HG03066 (cell line): ENCODE data around the gene RBM15B.

Experiments used
- ATAC-seq: cut with Tn5 transposase; IDR thresholded peaks from one replicate; pipeline ENCODE4 v1.9.1; 2021; ENCODE audit warnings: low read depth; ENCODE audit not compliant: unreplicated experiment

Gene RBM15B

DNA sequence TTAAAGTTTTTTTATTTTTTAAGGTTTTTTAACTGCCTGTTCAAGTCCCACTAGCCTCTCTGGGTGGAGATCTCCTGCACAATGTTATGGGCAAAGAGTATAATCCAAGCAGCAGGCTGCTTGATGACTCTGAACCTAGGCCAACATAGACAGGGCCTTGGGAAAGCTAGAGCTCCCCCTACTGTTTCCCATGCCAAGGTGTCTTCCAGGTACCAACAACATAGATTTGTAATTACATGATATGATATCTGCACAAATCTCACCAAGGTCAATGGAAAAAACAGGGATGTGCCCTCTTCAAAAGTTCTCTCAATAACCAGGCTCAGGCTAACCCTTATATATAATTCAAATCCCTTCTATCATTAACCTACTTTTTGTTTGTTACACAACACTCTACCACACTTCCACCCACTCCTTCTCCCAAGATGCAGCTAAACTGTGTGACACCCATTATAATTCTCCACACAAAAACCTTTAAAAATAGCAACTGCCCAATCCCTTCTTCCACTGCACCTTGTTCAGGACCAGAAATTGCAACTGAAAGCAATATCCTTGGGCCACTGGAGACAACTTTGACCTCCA is 43.8 kb downstream of the RBM15B start:
- ATAC-seq = no peak

DNA sequence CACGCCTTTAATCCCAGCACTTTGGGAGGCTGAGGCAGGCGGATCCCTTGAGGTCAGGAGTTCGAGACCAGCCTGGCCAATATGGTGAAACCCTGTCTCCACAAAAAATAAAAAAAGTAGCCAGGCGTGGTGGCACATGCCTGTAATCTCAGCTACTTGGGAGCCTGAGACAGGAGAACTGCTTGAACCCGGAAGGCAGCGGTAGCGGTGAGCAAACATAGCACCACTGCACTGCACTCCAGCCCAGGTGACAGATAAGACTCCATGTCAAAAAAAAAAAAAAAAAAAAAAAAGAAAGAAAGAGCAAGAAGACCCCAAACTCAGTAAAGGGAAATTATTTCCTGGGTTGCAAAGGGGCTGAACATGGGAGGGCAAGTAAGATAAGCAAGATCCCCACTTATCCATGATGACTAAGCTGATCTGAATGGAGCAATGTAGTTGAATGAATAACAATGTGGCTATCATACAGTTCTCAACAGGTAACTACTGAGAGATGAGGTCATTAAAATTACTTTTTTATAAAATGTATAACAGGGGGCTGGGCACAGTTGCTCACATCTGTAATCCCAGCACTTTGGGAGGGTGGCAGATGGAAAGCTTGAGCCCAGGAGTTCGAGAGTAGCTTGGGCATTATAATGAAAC is 46.0 kb downstream of the RBM15B start:
- ATAC-seq = no peak

DNA sequence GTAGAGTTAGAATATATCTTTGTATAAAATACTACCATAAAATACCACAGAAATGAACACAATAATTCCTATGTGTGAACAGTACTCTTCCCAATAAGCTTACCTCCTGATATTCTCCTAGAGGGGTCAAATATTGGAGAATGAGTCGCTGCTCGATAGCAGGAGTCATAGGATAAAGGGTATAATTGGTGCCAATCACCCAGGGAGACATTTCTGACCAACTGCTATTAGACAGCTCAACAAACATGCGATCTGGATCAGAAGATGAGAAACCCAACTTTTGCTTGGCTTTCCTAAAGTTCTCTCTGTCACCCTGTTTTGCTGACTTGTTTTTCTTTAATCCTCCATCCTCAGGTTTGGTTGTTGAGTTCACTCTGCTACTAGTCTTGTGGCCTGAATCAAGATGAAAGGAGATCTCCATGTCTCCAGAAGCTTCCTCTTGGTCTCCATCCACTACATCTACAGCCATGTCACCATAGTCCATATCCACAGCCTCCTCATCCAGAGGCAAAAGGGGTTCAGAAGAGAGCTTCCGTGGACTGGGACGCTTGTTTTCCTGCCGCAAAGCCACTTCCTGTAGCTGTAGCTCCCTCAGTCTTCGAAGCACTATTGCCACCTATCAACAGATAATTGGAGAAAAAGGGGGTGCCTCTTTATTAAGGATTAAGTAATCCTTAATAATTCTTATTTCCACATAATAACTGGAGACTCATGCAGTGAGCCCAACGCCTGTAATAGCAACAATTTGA is 50.4 kb downstream of the RBM15B start:
- ATAC-seq = no peak

DNA sequence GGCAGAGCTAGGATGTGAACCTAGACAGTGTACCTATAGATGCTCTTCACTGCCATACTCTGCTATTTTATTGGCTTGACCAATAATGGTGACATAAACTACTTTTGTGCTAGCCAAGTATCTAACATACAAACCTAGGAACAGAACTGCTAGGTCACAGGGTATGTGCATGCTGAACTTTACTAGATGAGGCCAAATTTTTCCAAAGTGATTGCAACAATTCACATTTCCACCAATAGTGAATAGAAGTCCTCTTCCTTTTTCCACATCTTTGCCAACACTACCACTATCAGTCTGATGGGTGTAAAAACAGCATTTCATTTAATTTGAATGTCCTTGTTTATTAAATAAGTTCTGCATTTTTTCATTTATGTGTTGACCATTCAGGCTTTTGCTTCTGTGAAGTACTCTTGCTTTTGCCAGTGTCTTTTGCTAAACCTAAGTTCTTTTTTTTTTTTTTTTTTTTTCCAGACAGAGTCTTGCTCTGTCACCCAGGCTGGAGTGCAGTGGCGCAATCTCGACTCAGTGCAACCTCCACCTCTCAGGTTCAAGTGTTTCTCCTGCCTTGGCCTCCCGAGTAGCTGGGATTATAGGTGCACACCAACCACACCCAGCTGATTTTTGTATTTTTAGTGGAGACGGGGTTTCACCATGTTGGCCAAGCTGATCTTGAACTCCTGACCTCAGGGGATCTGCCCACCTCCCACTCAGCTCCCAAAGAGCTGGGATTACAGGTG is 54.6 kb downstream of the RBM15B start:
- no peak for ATAC-seq
